GM12878 (cell line): ENCODE data around the gene PATJ.
"Not testable (repeated sequence)": the region's sequence is repeated elsewhere in the genome, so short reads cannot be mapped to it uniquely, and the experiment has no call there.

Experiments
- DPF2 ChIP-seq: fragments of 450-650 bp; IDR thresholded peaks from 2 replicates; pipeline ENCODE4 v1.6.1; 2017; ENCODE audit warnings: mild to moderate bottlenecking
- EP300 ChIP-seq, 2 experiments: fragments of 150-350 bp in 1 of 2; IDR thresholded peaks; 2 replicates each; pipeline ENCODE4 v1.6.1; 2011 to 2012; ENCODE audit warnings: low read depth in 2 of 2, low read length in 2 of 2, borderline replicate concordance in 1 of 2, improper control_type of control experiment in 1 of 2, inconsistent platforms in 1 of 2; ENCODE audit not compliant: control insufficient read depth in 1 of 2
- HCFC1 ChIP-seq: fragments of 150-350 bp; IDR thresholded peaks from 2 replicates; pipeline ENCODE4 v1.6.1; 2014; ENCODE audit warnings: low read length
- MYC ChIP-seq: IDR thresholded peaks from 2 replicates; pipeline ENCODE4 v1.6.1; 2011; ENCODE audit warnings: mild to moderate bottlenecking, low read length, moderate library complexity, inconsistent platforms; ENCODE audit not compliant: insufficient read depth, insufficient replicate concordance, insufficient read length, severe bottlenecking
- POLR2A ChIP-seq: IDR thresholded peaks from 2 replicates; pipeline ENCODE4 v1.6.1; 2011; ENCODE audit warnings: low read depth, mild to moderate bottlenecking, low read length
- YY1 ChIP-seq: IDR thresholded peaks from 2 replicates; pipeline ENCODE4 v1.6.1; 2011; ENCODE audit warnings: low read depth, mild to moderate bottlenecking, low read length
- ZZZ3 ChIP-seq: IDR thresholded peaks from 2 replicates; pipeline ENCODE4 v1.6.1; 2011; ENCODE audit warnings: low read depth; ENCODE audit not compliant: control insufficient read depth, insufficient read length
- TF ChIP-seq, protein P1 (sequence below): IDR thresholded peaks from 2 replicates; pipeline ENCODE4 v1.6.1; 2011; ENCODE audit warnings: low read depth, low read length, improper control_type of control experiment, borderline replicate concordance
- TF ChIP-seq, protein P2 (sequence below), 3 experiments: IDR thresholded peaks in 2 of 3; conservative IDR thresholded peaks in 1 of 3; 2 replicates each; pipeline ENCODE4 v1.5.1; 2011; ENCODE audit warnings: low read depth in 3 of 3, low read length in 3 of 3, mild to moderate bottlenecking in 3 of 3, control low read depth in 2 of 3, moderate library complexity in 2 of 3, inconsistent platforms in 1 of 3, mixed read lengths in 1 of 3; ENCODE audit not compliant: control insufficient read depth in 2 of 3, insufficient read depth in 1 of 3; ENCODE audit errors: extremely low read depth in 1 of 3

DNA sequence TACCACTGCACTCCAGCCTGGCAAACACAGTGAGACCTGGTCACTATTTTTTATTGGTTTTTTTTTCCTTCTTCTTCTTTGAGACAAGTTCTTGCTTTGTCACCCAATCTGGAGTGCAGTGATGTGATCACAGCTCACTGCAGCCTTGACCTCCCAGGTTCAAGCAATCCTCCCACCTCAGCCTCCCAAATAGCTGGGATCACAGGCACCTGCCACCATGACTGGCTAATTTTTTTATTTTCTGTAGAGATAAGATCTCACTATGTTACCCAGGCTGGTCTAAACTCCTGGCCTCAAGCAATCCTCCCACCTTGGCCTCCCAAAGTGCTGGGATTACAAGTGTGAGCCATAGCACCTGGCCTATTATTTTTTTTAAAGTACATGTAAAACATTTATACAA is 148.2 kb downstream of the PATJ start:
- TF ChIP-seq MYC; POLR2A; ZZZ3; EP300 (IDR thresholded peaks at IDR 0.05; ENCODE audit: borderline replicate concordance in 1 of 2, control insufficient read depth in 1 of 2, low read depth in 2 of 2, low read length in 2 of 2); DPF2; YY1; HCFC1: not testable (repeated sequence)
- TF ChIP-seq, protein P1, sequence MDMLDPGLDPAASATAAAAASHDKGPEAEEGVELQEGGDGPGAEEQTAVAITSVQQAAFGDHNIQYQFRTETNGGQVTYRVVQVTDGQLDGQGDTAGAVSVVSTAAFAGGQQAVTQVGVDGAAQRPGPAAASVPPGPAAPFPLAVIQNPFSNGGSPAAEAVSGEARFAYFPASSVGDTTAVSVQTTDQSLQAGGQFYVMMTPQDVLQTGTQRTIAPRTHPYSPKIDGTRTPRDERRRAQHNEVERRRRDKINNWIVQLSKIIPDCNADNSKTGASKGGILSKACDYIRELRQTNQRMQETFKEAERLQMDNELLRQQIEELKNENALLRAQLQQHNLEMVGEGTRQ: not testable (repeated sequence)
- TF ChIP-seq, protein P2, sequence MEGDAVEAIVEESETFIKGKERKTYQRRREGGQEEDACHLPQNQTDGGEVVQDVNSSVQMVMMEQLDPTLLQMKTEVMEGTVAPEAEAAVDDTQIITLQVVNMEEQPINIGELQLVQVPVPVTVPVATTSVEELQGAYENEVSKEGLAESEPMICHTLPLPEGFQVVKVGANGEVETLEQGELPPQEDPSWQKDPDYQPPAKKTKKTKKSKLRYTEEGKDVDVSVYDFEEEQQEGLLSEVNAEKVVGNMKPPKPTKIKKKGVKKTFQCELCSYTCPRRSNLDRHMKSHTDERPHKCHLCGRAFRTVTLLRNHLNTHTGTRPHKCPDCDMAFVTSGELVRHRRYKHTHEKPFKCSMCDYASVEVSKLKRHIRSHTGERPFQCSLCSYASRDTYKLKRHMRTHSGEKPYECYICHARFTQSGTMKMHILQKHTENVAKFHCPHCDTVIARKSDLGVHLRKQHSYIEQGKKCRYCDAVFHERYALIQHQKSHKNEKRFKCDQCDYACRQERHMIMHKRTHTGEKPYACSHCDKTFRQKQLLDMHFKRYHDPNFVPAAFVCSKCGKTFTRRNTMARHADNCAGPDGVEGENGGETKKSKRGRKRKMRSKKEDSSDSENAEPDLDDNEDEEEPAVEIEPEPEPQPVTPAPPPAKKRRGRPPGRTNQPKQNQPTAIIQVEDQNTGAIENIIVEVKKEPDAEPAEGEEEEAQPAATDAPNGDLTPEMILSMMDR (IDR thresholded peaks at IDR 0.05 in 2 of 3, conservative IDR thresholded peaks at IDR 0.05 in 1 of 3; ENCODE audit: control insufficient read depth in 2 of 3, extremely low read depth in 1 of 3, insufficient read depth in 1 of 3, low read depth in 3 of 3, low read length in 3 of 3): not testable (repeated sequence)
